Measurements from ENCODE around the gene ACTMAP.

Gene ACTMAP

GRCh38 chr19:40777937-40778705, 27.8 kb upstream of the ACTMAP start, which contains the start of gene RAB4B:
Gene RAB4B, plus strand, starts transcription at chr19:40778247. Its CDS starts 129 bp downstream, at chr19:40778376.
- peak within 1 kb of the TSS; percentile 84 for H3K4me3 ChIP-seq (replicated peaks; ENCODE audit: insufficient read depth, low read length)
- 0 out of 2 replicates have a peak, but pooled peaks have one; percentile 24 for TF ChIP-seq GABPA (IDR thresholded peaks at IDR 0.05; ENCODE audit: low read depth)
- no peak for TF ChIP-seq CTCF (IDR thresholded peaks at IDR 0.05; ENCODE audit: insufficient read depth, low read length)
- TF ChIP-seq POLR2AphosphoS5 (IDR thresholded peaks at IDR 0.05; ENCODE audit: low read depth) = peak; percentile 62
- no peak for TF ChIP-seq REST (IDR thresholded peaks at IDR 0.05; ENCODE audit: insufficient replicate concordance, low read depth)
- peak; percentile 64; the same call in 1 of the 2 replicates for TF ChIP-seq SPI1 (IDR thresholded peaks at IDR 0.05; ENCODE audit: borderline replicate concordance, low read depth)
- peak within 1 kb of the TSS; percentile 84 for H3K27ac ChIP-seq (replicated peaks)
- no peaks in the 10 kb centered on the region for H3K27me3 ChIP-seq (ENCODE audit: insufficient read depth, poor library complexity, severe bottlenecking)
- DNase-seq (ENCODE audit: low read depth in 1 of 2, low spot score in 1 of 2) = peak; percentile 99 to 100

- no peaks in the 10 kb centered on the region for H3K27me3 ChIP-seq (ENCODE audit: insufficient read depth, poor library complexity, severe bottlenecking)
- H3K4me3 ChIP-seq (replicated peaks; ENCODE audit: insufficient read depth, low read length) = peak overlapping the region; percentile 84
- DNase-seq (ENCODE audit: low read depth in 1 of 2, low spot score in 1 of 2) = no peak
- peak overlapping the region; percentile 84 for H3K27ac ChIP-seq (replicated peaks)
- TF ChIP-seq SPI1 (IDR thresholded peaks at IDR 0.05; ENCODE audit: borderline replicate concordance, low read depth) = no peak
- no peak for TF ChIP-seq GABPA (IDR thresholded peaks at IDR 0.05; ENCODE audit: low read depth)
- TF ChIP-seq REST (IDR thresholded peaks at IDR 0.05; ENCODE audit: insufficient replicate concordance, low read depth) = no peak
- TF ChIP-seq POLR2AphosphoS5 (IDR thresholded peaks at IDR 0.05; ENCODE audit: low read depth) = no peak
- TF ChIP-seq CTCF (IDR thresholded peaks at IDR 0.05; ENCODE audit: insufficient read depth, low read length) = no peak
Measured at GRCh38 chr19:40777645-40777936, 27.3 kb upstream of the ACTMAP start.

- no peaks in the 10 kb centered on the region for H3K27me3 ChIP-seq (ENCODE audit: insufficient read depth, poor library complexity, severe bottlenecking)
- TF ChIP-seq REST (IDR thresholded peaks at IDR 0.05; ENCODE audit: insufficient replicate concordance, low read depth) (no peak), CTCF (IDR thresholded peaks at IDR 0.05; ENCODE audit: insufficient read depth, low read length) (no peak), SPI1 (IDR thresholded peaks at IDR 0.05; ENCODE audit: borderline replicate concordance, low read depth) (peak; percentile 24; the same call in 1 of the 2 replicates), POLR2AphosphoS5 (IDR thresholded peaks at IDR 0.05; ENCODE audit: low read depth) (peak; percentile 78)
- H3K27ac ChIP-seq (replicated peaks) = peak overlapping the region; percentile 84
Measured at GRCh38 chr19:40776932-40777644, 26.8 kb upstream of the ACTMAP start.

More at GRCh38 chr19:40776932-40777644, 26.8 kb upstream of the ACTMAP start:
- DNase-seq (ENCODE audit: low read depth in 1 of 2, low spot score in 1 of 2) = peak; percentile 74 to 98
- H3K4me3 ChIP-seq (replicated peaks; ENCODE audit: insufficient read depth, low read length) = peak overlapping the region; percentile 84
